Measurements from ENCODE around the gene HAPLN2. TPM values are rescaled to one million over a fixed set of nuclear protein-coding genes. Genes with fewer than 3 reads are reported as not detected.
A peak's percentile ranks its signal among the peaks of the same experiment; 100 is the strongest.

Gene HAPLN2
- total RNA-seq, 4 donors from 2014 or later, result 0.83 to 5.1 (median 2.2) TPM

GRCh38 chr1:156655151-156655903, 36.1 kb downstream of the HAPLN2 start:
- intact Hi-C loops (cut with DNase I), result loop anchor here (10.0 kb wide), 1 partner anchor 71 kb away; no protein-coding TSS in a partner anchor
- TF ChIP-seq POLR2A (IDR thresholded peaks at IDR 0.05; ENCODE audit: low read depth) (no peak), CTCF (IDR thresholded peaks at IDR 0.05) (no peak), EP300 (IDR thresholded peaks at IDR 0.05) (no peak), POLR2AphosphoS5 (IDR thresholded peaks at IDR 0.05) (no peak)
- Histone ChIP-seq H3K27ac (replicated peaks in 1 of 4) (no peak overlapping the region), H3K27me3 (peaks cover 0 to 69% (median 14%) of the 10 kb centered on the region in 4 donors), H3K9me3 (no peaks in the 10 kb centered on the region), H3K4me1 (peaks cover 27 to 37% (median 33%) of the 10 kb centered on the region in 4 donors), H3K36me3 (no peaks in the 10 kb centered on the region), H3K4me3 (no peak overlapping the region)
- no peak for DNase-seq (ENCODE audit: extremely low spot score)
- WGBS, result 33% methylated on average over 2 of the region's 2 CpGs

GRCh38 chr1:156655904-156656516, 36.8 kb downstream of the HAPLN2 start:
- peaks cover 0 to 62% (median 14%) of the 10 kb centered on the region in 4 donors for H3K27me3 ChIP-seq
- H3K36me3 ChIP-seq, result no peaks in the 10 kb centered on the region
- no peaks in the 10 kb centered on the region for H3K9me3 ChIP-seq
- WGBS, result 56% methylated on average over 9 of the region's 9 CpGs
- intact Hi-C loops (cut with DNase I), result loop anchor here (10.0 kb wide), 1 partner anchor 71 kb away; no protein-coding TSS in a partner anchor
- DNase-seq (ENCODE audit: extremely low spot score), result no peak
- H3K4me1 ChIP-seq, result peaks cover 34 to 44% (median 40%) of the 10 kb centered on the region in 4 donors
- H3K4me3 ChIP-seq, result no peak overlapping the region
- H3K27ac ChIP-seq (replicated peaks in 1 of 4), result no peak overlapping the region
- TF ChIP-seq POLR2A (IDR thresholded peaks at IDR 0.05; ENCODE audit: low read depth), result no peak
- no peak for TF ChIP-seq EP300 (IDR thresholded peaks at IDR 0.05)
- TF ChIP-seq POLR2AphosphoS5 (IDR thresholded peaks at IDR 0.05), result no peak
- TF ChIP-seq CTCF (IDR thresholded peaks at IDR 0.05), result no peak

GRCh38 chr1:156656806-156657740, 37.9 kb downstream of the HAPLN2 start:
- intact Hi-C loops (cut with DNase I), result loop anchor here (1.0 to 10.0 kb wide), 2 partner anchors 31 to 72 kb away; no protein-coding TSS in a partner anchor
- no peak for TF ChIP-seq EP300 (IDR thresholded peaks at IDR 0.05)
- TF ChIP-seq POLR2AphosphoS5 (IDR thresholded peaks at IDR 0.05), result peak in 1 of 2 donors; percentile 46
- peak; percentile 95 to 99 (median 96) for TF ChIP-seq CTCF (IDR thresholded peaks at IDR 0.05)
- H3K27me3 ChIP-seq, result peaks cover 0 to 51% (median 9%) of the 10 kb centered on the region in 4 donors
- peak overlapping the region in 1 of 4 donors; percentile 39 for H3K27ac ChIP-seq (replicated peaks in 1 of 4)
- peak overlapping the region; percentile 43 to 52 (median 48) for H3K4me3 ChIP-seq
- H3K36me3 ChIP-seq, result no peaks in the 10 kb centered on the region
- H3K9me3 ChIP-seq, result no peaks in the 10 kb centered on the region
- no peak for DNase-seq (ENCODE audit: extremely low spot score)
- WGBS, result 2% methylated on average over 41 of the region's 54 CpGs
- H3K4me1 ChIP-seq, result peaks cover 44 to 54% (median 50%) of the 10 kb centered on the region in 4 donors

- peak overlapping the region; percentile 43 to 52 (median 48) for H3K4me3 ChIP-seq
- TF ChIP-seq CTCF (IDR thresholded peaks at IDR 0.05) (no peak), POLR2AphosphoS5 (IDR thresholded peaks at IDR 0.05) (no peak), POLR2A (IDR thresholded peaks at IDR 0.05; ENCODE audit: low read depth) (no peak), EP300 (IDR thresholded peaks at IDR 0.05) (no peak)
- intact Hi-C loops (cut with DNase I), result loop anchor here (1.0 to 10.0 kb wide), 2 partner anchors 32 to 73 kb away; no protein-coding TSS in a partner anchor
- no peaks in the 10 kb centered on the region for H3K36me3 ChIP-seq
- no peaks in the 10 kb centered on the region for H3K9me3 ChIP-seq
- peak overlapping the region in 1 of 4 donors; percentile 39 for H3K27ac ChIP-seq (replicated peaks in 1 of 4)
- 19% methylated on average over 15 of the region's 15 CpGs for WGBS
- H3K4me1 ChIP-seq, result peaks cover 51 to 62% (median 58%) of the 10 kb centered on the region in 4 donors
- DNase-seq (ENCODE audit: extremely low spot score), result no peak
- H3K27me3 ChIP-seq, result peaks cover 0 to 44% (median 6%) of the 10 kb centered on the region in 4 donors
These were observed 38.6 kb downstream of the HAPLN2 start for GRCh38 chr1:156657741-156658319.

Measured in esophagus muscularis mucosa (tissue), 4 donors.